Stimulated activated naive CD4-positive, alpha-beta T cell (primary cell): ENCODE data around the gene SIGLEC12.

ENCODE experiments used
- DNase-seq, 6 experiments: peaks; one replicate each; lab custom pipeline; 2025; lab: John Stamatoyannopoulos, UW

The SIGLEC12 gene

GRCh38 chr19:51501594-51502263 lies at the start of gene SIGLEC12:
Gene SIGLEC12, minus strand, starts transcription at chr19:51501800. Its CDS starts 67 bp downstream, at chr19:51501733.
- DNase-seq, result no peak

DNA sequence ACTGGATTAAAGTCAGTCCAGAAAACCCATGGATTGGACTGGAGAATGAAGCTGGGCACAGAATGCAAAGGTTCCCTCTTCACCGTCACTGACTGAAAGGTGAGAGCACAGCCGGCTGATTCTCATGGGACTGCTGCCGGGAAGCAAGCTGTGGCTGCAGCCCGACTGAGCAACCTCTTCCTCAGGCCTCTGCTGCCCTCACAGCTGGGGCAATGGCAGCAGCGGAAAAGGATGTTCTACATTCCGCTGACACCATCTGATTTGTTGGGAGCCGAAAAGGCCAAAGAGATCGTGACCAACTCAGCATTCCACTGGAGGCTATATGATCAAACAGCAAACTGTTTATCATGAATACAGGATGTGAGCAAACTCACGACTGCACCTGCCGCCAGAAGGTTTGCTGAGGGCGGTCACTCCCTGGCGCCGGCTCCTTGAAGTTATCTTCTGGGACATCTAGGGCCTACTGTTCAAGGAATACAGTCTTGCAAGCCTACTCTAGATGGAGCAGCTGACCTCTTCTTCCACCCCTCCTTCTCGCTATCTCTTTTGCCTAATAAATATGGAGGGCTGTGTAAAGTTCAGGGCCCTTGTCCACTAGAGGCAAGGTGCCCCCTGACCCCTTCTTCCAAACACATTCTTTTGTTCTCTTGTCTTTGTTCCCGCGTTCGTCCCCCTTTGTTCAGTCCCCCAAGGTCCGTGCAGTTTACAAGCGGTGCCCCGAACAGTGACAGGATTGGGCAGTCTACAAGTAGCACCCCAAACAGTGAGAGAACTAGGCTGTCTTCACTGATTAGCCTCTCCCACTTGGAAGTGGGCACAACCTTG lies 49.5 kb upstream of the SIGLEC12 start:
- DNase-seq, result no peak

DNA sequence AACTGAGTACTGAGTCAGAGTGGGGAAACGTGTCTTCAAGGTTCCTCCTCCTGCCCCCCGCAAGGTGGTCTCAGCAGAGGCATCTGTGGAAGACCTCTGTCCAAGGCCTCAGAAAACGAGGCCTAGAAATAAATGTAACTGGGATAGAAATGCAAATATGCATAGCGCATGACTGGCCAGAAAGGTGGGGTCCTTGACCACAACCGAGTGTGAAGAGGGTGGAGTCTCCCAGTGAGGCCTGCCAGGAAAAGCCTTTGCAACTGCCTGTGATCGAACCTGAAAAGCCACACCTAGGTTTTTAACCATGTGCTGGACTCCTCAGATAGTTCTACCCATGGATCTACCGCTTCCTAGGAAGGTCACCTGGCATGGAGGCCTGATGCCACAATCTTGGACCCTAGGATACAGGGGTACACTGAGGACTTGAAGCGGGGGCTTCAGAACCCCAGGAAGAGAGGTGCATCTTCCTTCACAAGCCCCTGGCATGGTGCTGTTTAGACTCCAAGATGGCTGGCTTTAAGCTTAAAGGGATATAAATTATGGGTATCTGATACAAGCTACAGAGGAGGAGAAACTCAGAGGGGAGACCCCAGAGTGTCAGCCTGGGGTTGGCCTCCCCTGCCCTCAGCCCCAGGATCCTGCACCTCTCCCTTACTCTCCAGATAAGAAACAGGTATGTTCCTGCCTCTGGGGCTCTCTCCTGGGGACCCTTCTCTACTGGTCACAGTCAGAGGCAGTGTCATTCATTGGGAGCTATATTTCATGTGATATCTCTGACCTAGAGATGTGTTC lies 48.1 kb upstream of the SIGLEC12 start:
- no peak for DNase-seq

GRCh38 chr19:51548891-51549305 lies 47.3 kb upstream of the SIGLEC12 start:
- no peak for DNase-seq

DNA sequence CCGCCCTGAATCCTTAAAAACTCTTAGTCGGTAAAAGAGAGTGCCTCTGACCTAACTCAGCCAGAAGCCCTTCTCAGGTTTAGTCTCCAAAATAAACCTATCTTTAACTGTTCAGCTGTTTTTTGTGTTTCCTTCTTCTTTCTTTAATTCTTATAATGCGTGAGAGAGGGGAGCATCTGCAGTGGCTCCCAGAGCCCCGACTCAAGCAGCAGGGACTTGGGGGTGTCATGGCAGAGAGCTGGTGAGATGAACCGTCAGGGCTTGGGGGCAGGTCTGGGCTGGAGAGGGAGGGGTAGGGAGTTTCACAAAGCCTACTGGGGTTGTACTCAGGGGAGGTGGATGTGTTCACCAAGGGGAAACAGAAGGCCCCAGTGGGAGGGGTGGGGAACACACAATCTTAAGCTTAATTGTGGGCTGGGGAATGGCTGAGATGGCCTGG lies 46.6 kb upstream of the SIGLEC12 start:
- no peak for DNase-seq

GRCh38 chr19:51547397-51548212 lies 46.0 kb upstream of the SIGLEC12 start:
- DNase-seq, result no peak

DNA sequence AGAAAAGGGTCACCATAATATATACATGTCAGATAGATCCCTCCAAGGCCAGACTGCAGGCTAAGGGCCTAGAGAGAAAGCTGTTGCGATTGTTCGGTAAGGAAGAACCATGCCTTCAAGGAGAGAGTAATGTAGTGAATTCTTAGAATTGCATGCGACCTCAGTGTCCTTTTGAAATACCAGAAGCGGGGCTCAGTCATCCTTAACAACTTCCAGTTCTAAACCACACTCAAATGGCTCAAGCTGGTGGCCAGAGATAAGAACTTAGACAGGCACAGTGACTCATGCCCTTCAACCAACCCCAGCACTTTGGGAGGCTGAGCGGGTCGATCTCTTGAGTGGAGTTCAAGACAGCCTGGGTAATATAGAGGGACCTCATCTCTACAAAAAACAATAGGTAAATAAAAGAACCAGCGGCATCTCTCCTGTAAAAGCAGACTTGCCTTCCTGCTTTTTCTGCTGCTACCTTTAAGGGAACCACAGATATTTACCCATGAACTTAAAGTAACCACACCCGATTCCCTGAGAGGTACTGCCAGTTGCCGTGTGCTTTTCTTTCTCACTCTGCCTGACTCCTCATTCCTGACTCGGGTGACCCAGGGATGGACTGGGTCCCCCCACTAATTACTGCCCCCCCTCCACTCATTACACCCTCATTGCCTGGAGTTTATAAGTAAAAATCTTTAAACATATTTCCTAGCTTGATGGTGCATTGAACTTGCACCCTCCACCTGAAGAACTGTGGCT lies 45.2 kb upstream of the SIGLEC12 start:
- DNase-seq, result no peak

DNA sequence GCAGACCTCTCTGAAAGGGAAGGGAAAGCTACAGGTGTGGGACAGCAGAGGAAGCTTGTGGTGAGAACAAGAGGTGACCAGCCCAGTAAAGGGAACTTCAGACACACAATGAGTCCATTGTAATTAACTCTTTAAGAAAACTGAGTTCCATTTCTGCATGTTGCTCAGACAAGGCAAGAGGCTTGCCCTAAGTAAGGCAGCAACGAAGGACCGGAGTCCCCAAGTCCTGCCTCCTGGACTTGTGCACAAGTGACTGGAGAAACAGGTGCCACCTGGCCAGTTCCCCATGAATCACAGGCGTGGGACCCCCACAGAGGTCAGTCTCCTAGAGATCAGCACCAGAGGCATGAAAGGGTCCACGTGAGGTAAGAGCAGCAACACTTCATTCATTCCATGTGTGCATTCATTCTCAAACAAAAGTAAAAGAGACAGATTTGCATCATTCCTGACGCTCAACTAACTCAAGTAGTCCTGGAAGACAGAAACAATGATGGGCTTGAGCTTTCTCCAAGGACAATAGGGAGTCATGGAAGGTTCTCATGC lies 44.6 kb upstream of the SIGLEC12 start:
- no peak for DNase-seq

GRCh38 chr19:51544038-51544437 lies 42.4 kb upstream of the SIGLEC12 start:
- DNase-seq, result no peak

GRCh38 chr19:51542699-51543098 lies 41.1 kb upstream of the SIGLEC12 start:
- no peak for DNase-seq

- no peak for DNase-seq
Measured at GRCh38 chr19:51541458-51542357, 40.1 kb upstream of the SIGLEC12 start.

- DNase-seq, result no peak
Measured at GRCh38 chr19:51539821-51540366, 38.3 kb upstream of the SIGLEC12 start.

GRCh38 chr19:51535535-51535934 lies 33.9 kb upstream of the SIGLEC12 start:
- DNase-seq, result no peak

- no peak for DNase-seq
Measured at GRCh38 chr19:51531349-51532315, 30.0 kb upstream of the SIGLEC12 start, which contains the start of gene SIGLEC6. Gene SIGLEC6, minus strand, starts transcription at chr19:51531670. Its CDS starts 22 bp downstream, at chr19:51531648.

DNA sequence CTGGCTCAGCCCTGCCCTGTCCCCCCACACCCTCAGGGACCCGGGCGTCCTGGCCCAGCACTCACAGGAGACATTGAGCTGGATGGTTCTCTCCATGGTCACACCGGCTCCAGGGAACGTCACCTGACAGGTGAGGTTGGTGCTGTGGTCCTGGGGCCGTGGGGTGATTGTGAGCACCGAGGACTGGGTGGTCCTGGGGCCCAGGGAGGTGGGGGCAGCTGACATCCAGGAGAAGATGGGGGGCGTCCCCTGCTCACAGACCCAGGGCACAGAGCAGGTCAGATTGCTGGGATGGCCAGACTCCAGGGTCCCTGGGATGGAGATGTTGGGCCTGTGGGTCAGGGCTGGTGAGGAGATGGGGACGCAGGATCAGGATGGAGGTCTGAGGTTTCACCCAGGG lies 29.0 kb upstream of the SIGLEC12 start:
- no peak for DNase-seq

DNA sequence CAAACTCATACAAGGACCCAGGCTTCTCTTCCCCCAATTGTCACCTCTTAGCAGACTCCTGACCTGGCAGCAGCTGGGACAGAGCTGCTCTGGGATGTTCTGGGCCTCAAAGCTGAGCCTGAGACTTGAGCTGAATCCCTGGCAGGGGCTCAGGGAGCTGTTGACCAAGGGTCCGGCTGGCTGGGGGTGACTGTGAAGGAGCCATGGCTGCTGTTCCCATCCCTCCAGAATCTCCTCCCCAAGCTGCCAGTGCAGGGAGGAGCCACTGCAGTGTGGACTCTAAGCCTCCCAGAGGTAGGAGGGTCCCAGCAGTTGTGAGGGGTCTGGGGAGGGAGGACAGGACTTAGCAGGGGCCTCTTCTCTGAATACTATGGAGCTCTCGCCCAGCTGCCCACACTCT lies 27.7 kb upstream of the SIGLEC12 start:
- no peak for DNase-seq

DNA sequence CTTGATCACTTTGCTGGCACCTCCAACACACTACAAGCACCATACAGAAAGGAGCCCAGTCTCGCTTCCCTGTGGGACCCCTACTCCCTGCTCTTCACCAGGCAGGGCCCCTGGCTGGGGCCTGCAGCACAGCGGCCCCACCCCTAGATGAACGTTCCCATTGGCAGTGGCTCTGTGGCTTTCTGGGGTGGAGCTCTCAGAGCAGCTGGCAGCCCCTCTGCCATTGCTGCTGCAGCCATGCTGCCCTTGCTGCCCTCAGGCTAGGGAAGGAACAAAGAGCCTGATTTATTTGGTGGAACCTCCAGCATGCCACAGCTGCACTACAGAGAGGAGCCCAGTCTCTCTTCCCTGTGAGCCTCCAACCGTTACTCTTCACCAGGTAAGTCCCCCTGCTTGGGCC lies 24.1 kb upstream of the SIGLEC12 start:
- DNase-seq, result no peak

DNA sequence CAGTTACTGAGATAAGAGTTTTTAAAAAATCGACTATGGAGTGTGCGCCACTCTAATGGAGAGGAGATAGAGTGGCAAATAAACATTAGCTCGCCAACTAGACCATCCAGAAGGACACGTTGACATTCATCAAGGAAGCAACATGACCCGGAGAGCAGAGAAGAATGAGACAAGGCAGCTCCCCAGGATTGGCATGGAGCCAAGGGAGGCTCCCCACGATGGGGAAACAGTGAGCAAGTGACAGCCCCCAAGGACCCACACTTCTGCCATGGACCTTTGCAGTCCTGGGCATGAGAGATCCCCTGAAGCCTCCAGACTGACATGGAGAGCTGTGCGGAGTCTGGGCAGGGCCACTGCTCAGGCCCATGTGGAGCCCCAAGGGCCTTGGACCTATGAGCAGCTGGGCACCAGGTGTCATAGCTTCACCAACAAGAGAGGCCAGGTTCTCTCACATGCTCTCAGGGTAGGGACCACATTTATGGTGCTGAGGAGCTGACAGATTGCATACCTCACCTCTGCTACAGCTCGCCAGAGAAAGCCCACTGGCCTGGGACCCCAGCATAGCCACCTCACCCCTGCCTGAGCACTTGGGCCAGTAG lies 23.2 kb upstream of the SIGLEC12 start:
- no peak for DNase-seq
